Stimulated activated CD8-positive, alpha-beta memory T cell treated with anti-CD3 and anti-CD28 coated beads, Interleukin-7, amount 100 ng/mL, for 4 hours (primary cell): ENCODE results near the gene PDE6B.
"Not testable (repeated sequence)": the region's sequence is repeated elsewhere in the genome, so short reads cannot be mapped to it uniquely, and the experiment has no call there.

Experiments
- DNase-seq, 2 donors: peaks; one replicate each; pipeline ENCODE4 v3.0.0-alpha.2; 2020; ENCODE audit warnings: low read depth in 2 of 2

Gene PDE6B

GRCh38 chr4:622071-622995 is 3.0 kb upstream of the PDE6B start:
- DNase-seq, result no peak

- DNase-seq, result no peak
Observed at GRCh38 chr4:622996-623913, 2.1 kb upstream of the PDE6B start.

GRCh38 chr4:623914-624566 is 1.3 kb upstream of the PDE6B start:
- DNase-seq, result no peak

- no peak for DNase-seq
Observed at GRCh38 chr4:625631-626161, 323 bp downstream of the PDE6B start.

GRCh38 chr4:626201-627091 is 1.1 kb downstream of the PDE6B start:
- DNase-seq, result no peak

GRCh38 chr4:627347-628125 is 2.2 kb downstream of the PDE6B start:
- DNase-seq, result no peak

- no peak for DNase-seq
Observed at GRCh38 chr4:628311-628741, 3.0 kb downstream of the PDE6B start.

GRCh38 chr4:628821-629635 is 3.7 kb downstream of the PDE6B start:
- DNase-seq, result no peak

GRCh38 chr4:629636-629914 is 4.2 kb downstream of the PDE6B start:
- no peak for DNase-seq

- no peak for DNase-seq
Observed at GRCh38 chr4:629915-630641, 4.7 kb downstream of the PDE6B start.

GRCh38 chr4:630656-631055 is 5.3 kb downstream of the PDE6B start:
- DNase-seq, result no peak

GRCh38 chr4:632196-632790 is 6.9 kb downstream of the PDE6B start:
- DNase-seq, result no peak

- DNase-seq, result no peak
Observed at GRCh38 chr4:632926-633325, 7.6 kb downstream of the PDE6B start.

GRCh38 chr4:633406-633805 is 8.0 kb downstream of the PDE6B start:
- no peak for DNase-seq

GRCh38 chr4:633976-634598 is 8.7 kb downstream of the PDE6B start:
- no peak for DNase-seq

GRCh38 chr4:634599-634985 is 9.2 kb downstream of the PDE6B start:
- DNase-seq, result no peak

- not testable (repeated sequence) for DNase-seq
Observed at GRCh38 chr4:635066-635835, 9.9 kb downstream of the PDE6B start.
